H1 (cell line): Measurements from ENCODE around the gene ITPR1. TPM values are rescaled to one million over a fixed set of nuclear protein-coding genes. Genes with fewer than 3 reads are reported as not detected.

ENCODE experiments used
- CTCF ChIA-PET: fragments of 300-600 bp; sonication (Branson Sonifier 250); formaldehyde crosslinking; loops from one replicate; lab custom pipeline; 2021; ENCODE audit not compliant: partially characterized antibody; lab: Charles Lee
- POLR2A ChIA-PET: fragments of 300-600 bp; sonication (Branson Sonifier 250); formaldehyde crosslinking; loops from one replicate; lab custom pipeline; 2021; ENCODE audit warnings: inconsistent platforms; ENCODE audit not compliant: partially characterized antibody; lab: Charles Lee
- DNase-seq, 2 experiments: peaks; one replicate each; pipeline versions ENCODE4 v3.0.0 to v3.0.0-alpha.2; 2010 to 2022; ENCODE audit warnings: low spot score in 2 of 2, low read depth in 1 of 2, mixed read lengths in 1 of 2
- FAIRE-seq: peaks from 2 replicates; lab custom pipeline; 2011; peaks lifted over from hg19 to GRCh38; lab: Jason Lieb, UNC
- H2AFZ ChIP-seq: 2 replicates; pipeline ENCODE4 v1.8.1; 2012; ENCODE audit warnings: low read length, inconsistent platforms
- H2AK5ac ChIP-seq: 2 replicates; pipeline ENCODE4 v1.6.1; 2013; ENCODE audit warnings: low read depth, low read length
- H2BK120ac ChIP-seq: replicated peaks from 2 replicates; pipeline ENCODE3; 2013; ENCODE audit warnings: low read depth, low read length, inconsistent platforms
- H2BK12ac ChIP-seq: 2 replicates; pipeline ENCODE4 v1.6.1; 2013; ENCODE audit warnings: low read depth, low read length
- H2BK15ac ChIP-seq: 2 replicates; pipeline ENCODE4 v1.6.1; 2013; ENCODE audit warnings: low read length
- H2BK20ac ChIP-seq: 2 replicates; pipeline ENCODE4 v1.6.1; 2013; ENCODE audit warnings: low read length
- H2BK5ac ChIP-seq: 2 replicates; pipeline ENCODE4 v1.6.1; 2013; ENCODE audit warnings: low read depth, low read length
- H3K14ac ChIP-seq: 2 replicates; pipeline ENCODE4 v1.6.1; 2013; ENCODE audit warnings: inconsistent platforms; ENCODE audit not compliant: insufficient read length
- H3K18ac ChIP-seq: 2 replicates; pipeline ENCODE4 v1.6.1; 2013; ENCODE audit warnings: low read length; ENCODE audit errors: extremely low read depth
- H3K23ac ChIP-seq: 2 replicates; pipeline ENCODE4 v1.6.1; 2013; ENCODE audit warnings: inconsistent platforms; ENCODE audit not compliant: insufficient read length
- H3K23me2 ChIP-seq: 2 replicates; pipeline ENCODE4 v1.6.1; 2013; ENCODE audit warnings: low read depth, low read length
- H3K27ac ChIP-seq: 2 replicates; pipeline ENCODE4 v1.6.1; 2011; ENCODE audit warnings: low read depth, low read length, inconsistent platforms
- H3K27me3 ChIP-seq, 4 experiments: replicated peaks in 1 of 4; 1 replicate in 1 of 4; 2 replicates in 3 of 4; pipeline versions ENCODE4 v1.6.1 to v1.8.1; 2011 to 2013; ENCODE audit warnings: low read length in 3 of 4, mild to moderate bottlenecking in 3 of 4, inconsistent platforms in 2 of 4, mixed read lengths in 2 of 4, moderate library complexity in 1 of 4; ENCODE audit not compliant: control insufficient read depth in 3 of 4, insufficient read depth in 3 of 4; ENCODE audit errors: extremely low read depth in 1 of 4
- H3K36me3 ChIP-seq, 4 experiments: 2 replicates each; pipeline versions ENCODE4 v1.6.1 to v1.8.1; 2011 to 2013; ENCODE audit warnings: mild to moderate bottlenecking in 4 of 4, low read length in 3 of 4, moderate library complexity in 2 of 4, control low read depth in 1 of 4, inconsistent platforms in 1 of 4; ENCODE audit not compliant: insufficient read depth in 4 of 4, control insufficient read depth in 2 of 4
- H3K4ac ChIP-seq: replicated peaks from 2 replicates; pipeline ENCODE3; 2013; ENCODE audit warnings: low read length, low read depth, mixed read lengths, inconsistent platforms; ENCODE audit not compliant: insufficient read length
- H3K4me1 ChIP-seq, 4 experiments: replicated peaks in 1 of 4; 1 replicate in 1 of 4; 2 replicates in 3 of 4; pipeline versions ENCODE4 v1.6.1 to v1.8.1; 2011 to 2013; ENCODE audit warnings: low read length in 3 of 4, inconsistent platforms in 2 of 4, mixed read lengths in 1 of 4; ENCODE audit not compliant: insufficient read depth in 4 of 4, control insufficient read depth in 3 of 4
- H3K4me2 ChIP-seq, 2 experiments: 2 replicates each; pipeline versions ENCODE4 v1.6.1 to v1.8.1; 2011 to 2013; ENCODE audit warnings: low read depth in 2 of 2, low read length in 2 of 2, control low read depth in 1 of 2, inconsistent platforms in 1 of 2, mild to moderate bottlenecking in 1 of 2; ENCODE audit not compliant: insufficient read depth in 1 of 2
- H3K4me3 ChIP-seq, 4 experiments: fragments of 200-600, 300-600 bp in 1 of 4; sonication (generic), shearing (Covaris generic), sonication (Bioruptor Twin) in 1 of 4; 2 replicates each; pipeline versions ENCODE4 v1.5.1 to v1.8.1; 2011 to 2016; ENCODE audit warnings: low read length in 4 of 4, low read depth in 3 of 4, control low read depth in 2 of 4, inconsistent platforms in 2 of 4, mild to moderate bottlenecking in 2 of 4, mixed read lengths in 1 of 4, moderate library complexity in 1 of 4; ENCODE audit not compliant: insufficient read depth in 2 of 4; ENCODE audit errors: extremely low read depth in 1 of 4
- H3K56ac ChIP-seq: replicated peaks from 2 replicates; pipeline ENCODE3; 2013; ENCODE audit warnings: low read depth, mild to moderate bottlenecking, mixed read lengths, low read length, inconsistent platforms; ENCODE audit not compliant: insufficient read length
- H3K79me1 ChIP-seq: 2 replicates; pipeline ENCODE4 v1.6.1; 2013; ENCODE audit warnings: low read depth, low read length, control low read depth
- H3K79me2 ChIP-seq, 2 experiments: 2 replicates each; pipeline versions ENCODE4 v1.6.1 to v1.8.1; 2012 to 2013; ENCODE audit warnings: low read length in 2 of 2, mild to moderate bottlenecking in 2 of 2, inconsistent platforms in 1 of 2; ENCODE audit not compliant: insufficient read depth in 2 of 2, control insufficient read depth in 1 of 2
- H3K9ac ChIP-seq, 4 experiments: replicated peaks in 1 of 4; 1 replicate in 1 of 4; 2 replicates in 3 of 4; pipeline versions ENCODE4 v1.6.1 to v1.8.1; 2011 to 2013; ENCODE audit warnings: low read depth in 3 of 4, low read length in 3 of 4, control low read depth in 2 of 4, mild to moderate bottlenecking in 2 of 4, moderate library complexity in 2 of 4, inconsistent platforms in 1 of 4; ENCODE audit errors: extremely low read depth in 1 of 4
- H3K9me3 ChIP-seq, 2 experiments: 2 replicates each; pipeline versions ENCODE4 v1.6.1 to v1.8.1; 2012 to 2013; ENCODE audit warnings: mild to moderate bottlenecking in 2 of 2, moderate library complexity in 2 of 2, control low read depth in 1 of 2, inconsistent platforms in 1 of 2, low read depth in 1 of 2, low read length in 1 of 2, mixed read lengths in 1 of 2; ENCODE audit not compliant: insufficient read depth in 2 of 2
- H4K20me1 ChIP-seq, 2 experiments: replicated peaks in 1 of 2; 2 replicates each; pipeline versions ENCODE3 to v1.8.1; 2011 to 2013; ENCODE audit warnings: inconsistent platforms in 2 of 2, low read length in 2 of 2, mild to moderate bottlenecking in 1 of 2; ENCODE audit not compliant: insufficient read depth in 2 of 2, control insufficient read depth in 1 of 2
- H4K5ac ChIP-seq: 2 replicates; pipeline ENCODE4 v1.6.1; 2013; ENCODE audit warnings: low read length, low read depth, mixed read lengths, inconsistent platforms; ENCODE audit not compliant: insufficient read length
- H4K8ac ChIP-seq: 2 replicates; pipeline ENCODE4 v1.8.0; 2013; ENCODE audit warnings: mild to moderate bottlenecking, moderate library complexity, low read length, inconsistent platforms; ENCODE audit not compliant: insufficient read depth; ENCODE audit errors: extremely low read depth
- H4K91ac ChIP-seq: replicated peaks from 2 replicates; pipeline ENCODE3; 2013; ENCODE audit warnings: low read length, mixed read lengths, inconsistent platforms; ENCODE audit not compliant: insufficient read length
- ASH2L ChIP-seq: fragments of 200-600, 300-600 bp; sonication (generic); IDR thresholded peaks from one replicate; pipeline ENCODE4 v1.7.1; 2017; ENCODE audit warnings: low read length
- CEBPB ChIP-seq: IDR thresholded peaks from 2 replicates; pipeline ENCODE4 v1.6.1; 2012; ENCODE audit warnings: low read depth, low read length
- CHD1 ChIP-seq: IDR thresholded peaks from 2 replicates; pipeline ENCODE4 v1.6.1; 2012; ENCODE audit warnings: low read depth, low read length, improper control_type of control experiment
- CREB1 ChIP-seq: IDR thresholded peaks from 2 replicates; pipeline ENCODE4 v1.6.1; 2012; ENCODE audit warnings: inconsistent platforms
- EGR1 ChIP-seq: IDR thresholded peaks from 2 replicates; pipeline ENCODE4 v1.6.1; 2011; ENCODE audit warnings: low read depth, low read length, borderline replicate concordance
- HDAC6 ChIP-seq: IDR thresholded peaks from one replicate; pipeline ENCODE4 v1.7.1; 2012; ENCODE audit warnings: low read depth, mild to moderate bottlenecking, inconsistent platforms, low read length, moderate library complexity
- RAD21 ChIP-seq, 2 experiments: IDR thresholded peaks in 1 of 2; conservative IDR thresholded peaks in 1 of 2; 2 replicates each; pipeline ENCODE4 v1.6.1; 2011; ENCODE audit warnings: low read depth in 2 of 2, low read length in 2 of 2, improper control_type of control experiment in 1 of 2, inconsistent platforms in 1 of 2, mild to moderate bottlenecking in 1 of 2, moderate library complexity in 1 of 2
- RFX5 ChIP-seq: IDR thresholded peaks from 2 replicates; pipeline ENCODE4 v1.6.1; 2011; ENCODE audit warnings: low read depth, low read length, improper control_type of control experiment, borderline replicate concordance
- SIRT6 ChIP-seq: IDR thresholded peaks from one replicate; pipeline ENCODE4 v1.7.1; 2012; ENCODE audit warnings: low read length, inconsistent platforms
- SP1 ChIP-seq: IDR thresholded peaks from 2 replicates; pipeline ENCODE4 v1.6.1; 2011; ENCODE audit warnings: low read depth, low read length
- SRF ChIP-seq: IDR thresholded peaks from 2 replicates; pipeline ENCODE4 v1.6.1; 2011; ENCODE audit warnings: mild to moderate bottlenecking, low read depth, low read length, moderate library complexity
- WGBS, 2 experiments: shearing (Covaris generic) in 1 of 2; methylation state at CpG; one replicate each; pipeline versions ENCODE4 v1.1.6 to v1.1.7; 2013 to 2015; ENCODE audit warnings: low lambda C conversion rate in 2 of 2, mixed read lengths in 2 of 2, inconsistent platforms in 1 of 2, low coverage in 1 of 2, missing lambda C conversion rate in 1 of 2; ENCODE audit not compliant: insufficient replicate concordance in 2 of 2, insufficient coverage in 1 of 2, insufficient read length in 1 of 2; ENCODE audit errors: extremely low coverage in 1 of 2, missing lambda C conversion rate in 1 of 2; 5-methylcytosine and 5-hydroxymethylcytosine counted together
- polyA plus RNA-seq, 7 experiments: library from polyadenylated mRNA; depleted of rRNA in 3 of 7; stranded (reverse) in 5 of 7; unstranded in 2 of 7; fragments of >200 nt in 5 of 7; fragments of 200-250 nt in 2 of 7; gene quantifications; 1 replicate in 5 of 7; 2 replicates in 1 of 7; 4 replicates in 1 of 7; pipeline versions ENCODE4 v1.2.1 to v1.2.3, GENCODE V29; 2011 to 2013; ENCODE audit warnings: missing spikeins in 2 of 7, mixed read lengths in 2 of 7
- total RNA-seq: library from RNA; stranded (reverse); fragmentation: NEBNext Ultra II Directional; extraction: Animal tissue kit (Norgen Biotek cat#: 25700); gene quantifications from 2 replicates; pipeline ENCODE4 v1.2.1, GENCODE V29; 2021
- TF ChIP-seq, protein P1 (sequence below): IDR thresholded peaks from 2 replicates; pipeline ENCODE4 v1.6.1; 2011; ENCODE audit warnings: low read depth, mild to moderate bottlenecking, low read length; ENCODE audit not compliant: insufficient read depth
- TF ChIP-seq, protein P2 (sequence below): IDR thresholded peaks from 2 replicates; pipeline ENCODE4 v1.6.1; 2011; ENCODE audit warnings: low read length, improper control_type of control experiment

Gene ITPR1
- total and polyA plus RNA-seq, 2 of the 8 experiments (the other 6 are each of a cell fraction or from before 2014, with no cell fraction given) = 2.5 to 16.3 TPM

DNA sequence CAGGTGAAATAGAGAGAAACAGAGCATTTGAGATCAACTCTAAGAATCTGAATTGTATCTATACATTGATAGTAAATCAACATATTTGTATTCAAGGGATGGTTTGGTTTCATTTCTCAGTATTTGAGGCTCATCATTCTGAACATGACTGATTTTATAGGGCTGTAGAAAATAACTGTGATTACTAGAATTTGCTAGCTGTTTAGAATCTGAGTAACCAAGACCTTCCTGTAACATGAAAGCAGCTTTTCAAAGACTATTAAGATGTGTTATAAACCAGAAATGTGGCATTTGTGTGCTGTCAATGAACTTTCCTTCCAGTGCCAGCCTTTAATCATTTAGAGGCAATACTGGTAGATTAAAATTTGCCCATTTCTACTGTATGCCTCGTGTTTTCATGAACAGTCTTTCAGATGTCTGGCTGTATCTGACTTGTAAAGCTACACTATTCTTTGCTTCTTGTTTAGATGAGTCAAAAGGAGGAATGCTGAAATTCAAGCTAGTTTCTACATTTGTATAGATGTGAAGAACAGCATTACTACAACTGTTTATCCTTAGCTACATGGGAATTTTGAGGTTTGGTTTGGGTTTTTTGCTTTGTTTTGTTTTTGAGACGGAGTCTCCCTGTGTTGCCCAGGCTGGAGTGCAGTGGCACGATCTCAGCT lies 348.8 kb downstream of the ITPR1 start:
- H2BK15ac ChIP-seq = no peak overlapping the region
- H3K79me2 ChIP-seq = no peaks in the 10 kb centered on the region
- H3K9ac ChIP-seq = no peak overlapping the region
- H2AFZ ChIP-seq = no peak overlapping the region
- no peak overlapping the region for H4K91ac ChIP-seq
- H3K23me2 ChIP-seq = no peaks in the 10 kb centered on the region
- H2AK5ac ChIP-seq = no peak overlapping the region
- DNase-seq (no peak), FAIRE-seq (no peak)
- no peak overlapping the region for H3K4ac ChIP-seq
- no peaks in the 10 kb centered on the region for H3K27me3 ChIP-seq
- H3K56ac ChIP-seq = no peak overlapping the region
- H3K79me1 ChIP-seq = no peaks in the 10 kb centered on the region
- H3K27ac ChIP-seq = no peak overlapping the region
- no peak overlapping the region for H2BK5ac ChIP-seq
- ChIA-PET CTCF (no interaction called here), POLR2A (no interaction called here)
- no peaks in the 10 kb centered on the region for H3K36me3 ChIP-seq
- H2BK12ac ChIP-seq = no peak overlapping the region
- no peak overlapping the region for H2BK20ac ChIP-seq
- H4K5ac ChIP-seq = no peak overlapping the region
- no peak overlapping the region for H3K14ac ChIP-seq
- no peak overlapping the region for H3K4me2 ChIP-seq
- no peaks in the 10 kb centered on the region for H3K4me1 ChIP-seq
- 86% methylated on average over 3 of the region's 3 CpGs; no CpG with 5 or more reads in 1 of the 2 experiments for WGBS, 2 experiments
- H3K18ac ChIP-seq = no peak overlapping the region
- H3K23ac ChIP-seq = no peak overlapping the region
- H3K9me3 ChIP-seq = no peaks in the 10 kb centered on the region
- H4K8ac ChIP-seq = no peak overlapping the region
- H2BK120ac ChIP-seq = no peak overlapping the region
- no peaks in the 10 kb centered on the region for H4K20me1 ChIP-seq
- no peak overlapping the region for H3K4me3 ChIP-seq
- TF ChIP-seq ASH2L = no peak
- TF ChIP-seq CEBPB = no peak
- TF ChIP-seq, protein P1, sequence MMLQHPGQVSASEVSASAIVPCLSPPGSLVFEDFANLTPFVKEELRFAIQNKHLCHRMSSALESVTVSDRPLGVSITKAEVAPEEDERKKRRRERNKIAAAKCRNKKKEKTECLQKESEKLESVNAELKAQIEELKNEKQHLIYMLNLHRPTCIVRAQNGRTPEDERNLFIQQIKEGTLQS = no peak
- TF ChIP-seq RFX5 = no peak
- TF ChIP-seq SRF = no peak
- no peak for TF ChIP-seq CREB1
- TF ChIP-seq SIRT6 = no peak
- TF ChIP-seq SP1 = no peak
- TF ChIP-seq, protein P2, sequence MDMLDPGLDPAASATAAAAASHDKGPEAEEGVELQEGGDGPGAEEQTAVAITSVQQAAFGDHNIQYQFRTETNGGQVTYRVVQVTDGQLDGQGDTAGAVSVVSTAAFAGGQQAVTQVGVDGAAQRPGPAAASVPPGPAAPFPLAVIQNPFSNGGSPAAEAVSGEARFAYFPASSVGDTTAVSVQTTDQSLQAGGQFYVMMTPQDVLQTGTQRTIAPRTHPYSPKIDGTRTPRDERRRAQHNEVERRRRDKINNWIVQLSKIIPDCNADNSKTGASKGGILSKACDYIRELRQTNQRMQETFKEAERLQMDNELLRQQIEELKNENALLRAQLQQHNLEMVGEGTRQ = no peak
- TF ChIP-seq HDAC6 = no peak
- TF ChIP-seq RAD21 (IDR thresholded peaks at IDR 0.05 in 1 of 2, conservative IDR thresholded peaks at IDR 0.05 in 1 of 2; ENCODE audit: low read depth in 2 of 2, low read length in 2 of 2) = no peak
- TF ChIP-seq EGR1 = no peak
- no peak for TF ChIP-seq CHD1
